Amygdala (tissue), 56 donors: ENCODE measurements around the gene PTPRA.

Source experiments
- DNase-seq, 56 donors: peaks; one replicate each; lab custom pipeline; 2025; lab: John Stamatoyannopoulos, UW

The PTPRA gene

DNA sequence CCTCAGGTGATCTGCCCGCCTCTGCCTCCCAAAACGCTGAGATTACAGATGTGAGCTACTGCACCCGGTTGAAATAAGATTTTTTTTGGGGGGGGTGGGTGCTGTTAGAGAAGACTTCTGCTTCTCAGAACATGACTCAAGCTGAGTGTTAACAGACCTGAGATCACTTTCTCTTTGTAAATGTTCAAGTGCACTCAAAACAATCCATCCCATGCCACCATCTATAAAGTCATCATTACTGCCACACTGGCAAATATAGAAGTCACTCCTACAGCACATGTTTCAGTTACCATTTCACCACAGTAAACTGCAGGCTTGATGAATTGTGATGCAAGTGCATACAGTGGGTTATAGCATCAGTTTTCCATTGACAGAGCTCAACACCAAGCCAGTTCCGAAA lies 23.8 kb upstream of the PTPRA start:
- no peak for DNase-seq

DNA sequence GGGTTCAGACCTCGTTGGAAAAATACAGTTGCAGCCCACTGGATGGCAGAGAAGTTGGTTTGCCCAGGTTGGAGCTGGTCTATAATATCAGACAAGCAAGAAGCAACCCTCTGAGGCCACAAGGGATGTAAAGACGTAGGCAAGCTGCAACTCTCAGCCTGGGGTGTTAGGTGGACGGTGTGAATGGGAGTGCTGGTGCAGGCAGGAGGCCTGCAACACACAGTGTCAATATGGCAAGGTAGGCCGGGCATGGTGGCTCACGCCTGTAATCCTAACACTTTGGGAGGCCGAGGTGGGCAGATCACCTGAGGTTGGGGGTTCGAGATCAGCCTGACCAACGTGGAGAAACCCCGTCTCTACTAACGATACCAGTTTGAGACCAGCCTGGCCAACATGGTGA lies 22.2 kb upstream of the PTPRA start:
- no peak for DNase-seq

DNA sequence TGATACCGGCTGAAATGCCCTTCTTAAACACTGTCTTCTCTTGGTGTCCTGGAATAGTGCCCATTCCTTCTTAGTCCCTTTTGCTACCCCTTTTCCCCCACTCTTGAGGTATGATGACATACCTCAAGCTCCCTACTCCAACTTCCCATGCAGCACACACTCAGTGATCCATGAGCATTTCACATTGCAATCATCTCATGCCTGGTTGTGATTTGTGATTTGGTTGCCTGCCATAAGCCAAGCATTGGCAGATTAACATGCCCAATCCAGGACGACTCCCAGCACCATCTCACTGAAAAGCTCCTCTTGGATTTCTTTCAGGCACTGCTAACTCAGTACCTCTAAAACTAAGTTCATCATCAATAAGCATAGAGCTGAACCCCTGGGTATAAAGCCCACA lies 14.7 kb upstream of the PTPRA start:
- no peak for DNase-seq

DNA sequence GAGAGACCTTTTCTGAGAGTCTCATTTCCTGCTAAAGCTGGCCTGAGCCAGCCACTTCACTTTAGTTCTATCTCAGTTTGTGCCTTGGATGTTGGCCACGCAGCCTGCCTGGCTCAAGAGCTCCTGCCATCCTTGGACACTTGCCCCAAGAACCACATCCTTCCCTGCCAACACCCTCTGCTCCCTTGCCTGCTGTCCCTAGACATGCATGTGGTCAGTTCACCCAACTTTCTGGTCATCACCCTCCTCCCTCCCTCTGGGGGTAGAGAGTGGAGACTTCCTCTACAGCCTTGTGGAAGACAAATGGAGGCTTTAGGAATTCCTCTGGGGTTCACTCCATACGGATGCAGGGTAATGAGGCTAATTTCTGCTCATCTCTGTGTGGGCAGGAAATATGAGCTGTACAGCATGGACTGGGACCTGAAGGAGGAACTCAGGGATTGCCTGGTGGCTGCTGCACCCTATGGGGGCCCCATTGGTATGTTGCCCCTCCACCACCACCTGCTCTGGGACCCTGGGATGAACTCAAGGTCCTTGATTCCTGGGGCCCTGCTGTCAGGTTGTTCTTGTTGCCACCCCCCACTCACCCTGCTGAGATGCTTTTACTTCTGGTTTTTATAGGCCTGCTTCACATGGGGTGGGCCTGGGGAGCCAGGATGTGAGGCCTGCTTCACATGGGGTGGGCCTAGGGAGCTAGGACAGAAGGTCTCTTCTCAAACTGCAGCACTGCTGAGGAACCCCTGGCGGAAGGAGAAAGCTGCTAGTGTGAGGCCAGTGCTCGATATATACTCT lies 13.8 kb upstream of the PTPRA start:
- DNase-seq, result peak in 8 of 56 donors; percentile 12 to 36 (median 23)

DNA sequence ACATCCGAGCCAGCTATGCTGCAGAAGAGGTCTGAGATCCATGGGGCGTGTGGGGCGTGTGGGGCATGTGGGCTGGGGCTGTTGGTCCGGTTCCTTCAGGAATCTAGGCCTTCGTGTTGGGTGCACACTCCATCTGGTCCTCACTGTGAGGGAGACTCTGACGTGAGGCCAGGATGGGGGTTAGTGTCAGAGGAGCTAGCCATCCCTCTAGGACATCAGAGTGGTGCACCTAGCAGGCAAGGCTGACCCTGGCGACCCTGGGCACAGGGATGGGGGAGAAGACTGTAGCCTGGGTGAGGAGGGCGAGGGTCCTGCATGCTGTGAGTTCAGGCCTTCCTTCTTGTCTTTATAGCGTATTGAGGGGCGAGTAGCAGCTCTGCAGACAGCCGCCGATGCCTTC lies 8.7 kb upstream of the PTPRA start:
- DNase-seq, result no peak

DNA sequence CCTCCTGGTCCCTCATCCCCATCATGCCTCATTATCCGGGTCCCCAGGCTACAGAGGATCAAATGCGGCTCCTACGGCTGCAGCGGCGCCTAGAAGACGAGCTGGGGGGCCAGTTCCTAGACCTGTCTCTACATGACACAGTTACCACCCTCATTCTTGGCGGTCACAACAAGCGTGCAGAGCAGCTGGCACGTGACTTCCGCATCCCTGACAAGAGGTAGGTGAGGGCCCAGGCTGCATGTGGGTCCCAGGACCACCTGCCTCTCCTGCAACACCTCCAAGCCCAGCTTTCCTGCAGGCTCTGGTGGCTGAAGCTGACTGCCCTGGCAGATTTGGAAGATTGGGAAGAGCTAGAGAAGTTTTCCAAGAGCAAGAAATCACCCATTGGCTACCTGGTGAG lies 8.2 kb upstream of the PTPRA start:
- no peak for DNase-seq

DNA sequence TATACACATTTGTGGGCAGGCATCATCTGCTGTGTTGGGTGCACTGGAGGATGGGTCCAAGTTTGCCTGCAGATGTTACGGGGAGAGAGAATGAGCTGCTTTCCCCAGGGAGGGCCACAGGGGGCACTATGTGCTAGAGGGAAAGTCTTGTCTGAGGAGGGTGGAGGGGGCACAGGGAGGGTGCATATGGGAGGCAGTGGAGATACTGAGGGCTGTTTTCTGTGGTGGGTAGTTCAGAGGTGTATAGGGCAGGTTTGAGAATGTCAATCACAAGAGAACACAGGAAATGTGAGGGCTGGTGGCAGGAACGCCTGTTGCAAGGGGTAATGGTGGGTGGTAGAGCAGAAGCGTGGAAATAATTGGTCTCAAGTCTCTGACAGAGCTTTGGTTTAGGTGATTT lies 7.7 kb upstream of the PTPRA start:
- peak in 4 of 56 donors; percentile 6 to 24 (median 11) for DNase-seq

DNA sequence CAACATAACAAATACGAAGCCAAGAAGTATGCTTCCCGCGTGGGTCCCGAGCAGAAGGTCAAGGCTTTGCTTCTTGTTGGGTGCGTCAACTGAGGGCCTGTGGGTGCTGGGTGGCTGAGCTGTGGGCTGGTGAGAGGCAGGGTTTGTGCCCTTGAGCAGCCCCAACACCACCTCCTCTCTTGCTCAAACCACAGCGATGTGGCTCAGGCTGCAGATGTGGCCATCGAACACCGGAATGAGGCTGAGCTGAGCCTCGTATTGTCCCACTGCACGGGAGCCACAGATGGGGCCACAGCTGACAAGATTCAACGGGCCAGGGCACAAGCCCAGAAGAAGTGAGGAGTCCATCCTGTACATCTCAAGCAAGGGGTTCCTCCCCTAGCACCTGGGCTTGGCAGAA lies 7.0 kb upstream of the PTPRA start:
- DNase-seq, result no peak

DNA sequence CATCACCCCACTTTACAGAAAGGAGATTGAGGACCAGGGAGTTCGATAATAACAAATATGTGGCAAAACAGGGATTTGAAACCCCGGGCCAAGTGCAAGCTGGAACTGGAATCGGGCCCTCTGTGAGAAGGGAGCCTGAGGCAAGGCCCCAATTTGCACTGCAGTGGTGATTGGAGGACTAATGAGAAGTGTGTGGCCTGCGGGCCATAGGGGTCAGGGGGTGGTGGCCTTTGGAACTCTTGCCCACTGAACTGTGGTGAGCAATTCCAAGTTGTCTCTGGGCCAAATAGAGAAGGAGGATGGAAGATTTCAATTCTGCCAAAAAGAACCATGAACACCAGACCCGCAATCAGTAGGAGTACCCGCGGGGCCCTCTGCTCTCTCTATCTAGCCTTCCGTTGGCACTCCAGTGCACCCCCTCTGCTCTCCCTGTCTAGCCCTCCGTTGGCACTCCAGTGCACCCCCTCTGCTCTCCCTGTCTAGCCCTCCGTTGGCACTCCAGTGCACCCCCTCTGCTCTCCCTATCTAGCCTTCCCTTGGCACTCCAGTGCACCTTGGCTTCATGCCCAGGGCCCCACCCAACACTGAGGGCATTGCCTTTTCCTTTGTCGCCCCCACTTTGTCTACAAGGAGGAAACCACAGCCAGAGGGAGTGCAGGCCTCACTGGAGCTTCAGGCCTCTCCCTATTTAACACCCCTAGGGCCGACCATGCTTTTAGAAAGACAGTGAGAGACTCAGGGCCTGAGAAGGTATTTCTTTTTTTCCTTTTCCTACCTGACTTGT lies 6.0 kb upstream of the PTPRA start:
- DNase-seq, result peak in 1 of 56 donors; percentile 19

DNA sequence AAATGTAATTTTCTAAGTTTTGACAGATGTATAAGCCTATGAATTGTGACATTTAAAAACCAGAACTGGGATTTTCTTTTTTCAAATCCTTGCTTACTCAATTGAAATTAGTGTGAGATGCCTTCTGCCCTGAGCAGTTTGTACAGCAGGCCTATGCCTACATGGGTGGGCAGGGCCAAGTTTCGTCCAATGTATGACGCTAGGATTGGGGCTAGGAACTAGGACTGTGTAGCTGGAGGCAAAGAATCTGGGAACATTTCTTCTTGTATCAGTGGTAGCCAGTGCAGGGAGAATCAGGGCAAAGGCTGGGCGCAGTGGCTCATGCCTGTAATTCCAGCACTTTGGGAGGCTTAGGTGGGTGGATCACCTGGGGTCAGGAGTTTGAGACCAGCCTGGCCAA lies 3.9 kb upstream of the PTPRA start:
- DNase-seq, result no peak

DNA sequence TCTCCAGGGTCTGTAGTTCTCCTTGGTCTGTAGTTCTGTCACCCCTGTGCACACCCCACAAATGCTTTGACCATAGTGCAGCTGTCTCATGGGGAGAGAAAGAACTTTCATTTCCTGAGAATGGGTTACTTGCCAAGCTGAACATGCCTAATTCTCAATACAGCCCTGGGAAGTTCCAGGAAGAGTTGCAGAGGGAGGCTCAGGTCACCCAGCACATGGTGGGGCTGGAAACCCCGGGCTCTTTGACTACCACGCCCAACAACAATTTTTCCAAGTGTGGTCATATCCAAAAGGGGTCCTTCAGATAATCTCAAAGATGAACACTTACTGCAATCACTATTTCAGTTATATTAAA lies 2.2 kb upstream of the PTPRA start:
- DNase-seq, result no peak

DNA sequence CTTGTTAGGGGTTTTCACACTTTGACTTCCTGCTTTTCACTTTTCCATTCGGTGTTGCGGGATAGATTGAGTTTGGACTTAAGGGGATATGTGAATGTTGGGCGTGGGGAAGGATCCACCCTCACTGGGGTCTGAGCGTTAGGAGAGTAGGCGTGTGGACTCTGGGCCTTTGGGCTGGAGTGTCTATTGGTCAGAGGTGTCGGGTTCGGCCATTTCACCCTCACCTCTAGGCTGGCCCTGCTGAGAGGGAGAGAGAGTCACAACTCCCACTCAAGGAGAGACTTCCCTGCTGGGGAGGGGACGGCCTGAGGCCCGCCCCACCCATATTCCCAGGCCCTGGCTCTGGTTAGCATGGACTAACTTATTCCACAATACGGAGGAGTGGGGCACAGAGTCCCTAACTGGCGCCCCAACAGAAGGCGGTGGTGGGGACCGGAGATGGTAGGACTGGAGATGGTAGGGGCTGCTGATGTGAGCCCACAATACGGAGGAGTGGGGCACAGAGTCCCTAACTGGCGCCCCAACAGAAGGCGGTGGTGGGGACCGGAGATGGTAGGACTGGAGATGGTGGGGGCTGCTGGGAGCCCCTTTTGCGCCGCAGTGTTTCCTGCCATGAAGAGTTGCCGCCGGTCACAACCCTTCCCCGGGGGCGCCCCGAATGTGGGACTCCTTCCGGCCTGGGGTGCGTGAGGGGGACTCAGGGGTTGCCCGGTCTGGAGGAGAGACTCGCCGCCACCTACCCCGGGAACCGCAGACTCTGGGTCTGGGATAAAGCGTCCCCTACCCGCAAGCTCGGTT lies 1.4 kb upstream of the PTPRA start:
- DNase-seq, result peak in 4 of 56 donors; percentile 47 to 56 (median 55)

DNA sequence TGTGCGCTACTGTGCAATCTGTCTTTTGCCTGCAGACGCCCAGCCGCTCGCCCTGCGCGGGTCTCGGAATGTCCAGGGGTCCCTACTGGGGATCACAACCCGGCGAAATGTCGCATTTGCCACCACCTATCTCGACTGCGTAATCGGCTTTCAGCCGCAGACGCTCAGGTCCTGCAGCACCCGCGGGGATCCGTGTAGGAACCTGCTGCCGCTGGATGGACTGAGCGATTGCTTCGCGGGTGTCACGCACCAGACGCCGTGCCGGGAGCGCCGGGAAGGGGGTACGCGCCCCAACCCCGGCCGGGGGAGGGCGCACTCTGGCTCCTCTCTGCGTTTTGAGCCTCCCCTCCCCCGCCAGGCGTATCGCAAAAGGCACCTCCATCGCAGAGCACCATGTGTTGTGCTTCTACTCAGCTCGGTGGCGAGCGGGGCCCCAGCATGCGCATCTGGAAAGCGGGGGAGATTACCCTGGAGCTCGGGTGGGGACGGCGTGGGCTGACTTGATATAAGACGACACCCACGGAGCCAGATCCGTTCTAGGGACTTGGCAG lies 747 bp upstream of the PTPRA start:
- DNase-seq, result peak in 48 of 56 donors; percentile 24 to 83 (median 59)

DNA sequence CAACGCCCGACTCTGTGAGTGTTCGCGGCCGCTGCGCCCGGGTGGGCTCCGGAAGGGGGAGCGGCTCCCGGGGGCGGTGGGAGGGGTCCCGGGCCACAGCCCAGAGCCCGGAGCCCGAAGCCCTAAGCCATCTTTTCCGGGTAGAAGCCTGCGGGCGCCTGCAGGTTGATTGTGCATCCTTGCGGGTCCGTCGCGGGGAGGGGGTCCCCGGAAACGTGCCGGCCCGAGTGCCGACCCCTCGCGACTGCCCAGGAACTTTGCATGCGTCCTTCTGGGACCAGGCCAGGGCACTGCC lies 413 bp downstream of the PTPRA start:
- DNase-seq, result peak in 7 of 56 donors; percentile 39 to 71 (median 50)

DNA sequence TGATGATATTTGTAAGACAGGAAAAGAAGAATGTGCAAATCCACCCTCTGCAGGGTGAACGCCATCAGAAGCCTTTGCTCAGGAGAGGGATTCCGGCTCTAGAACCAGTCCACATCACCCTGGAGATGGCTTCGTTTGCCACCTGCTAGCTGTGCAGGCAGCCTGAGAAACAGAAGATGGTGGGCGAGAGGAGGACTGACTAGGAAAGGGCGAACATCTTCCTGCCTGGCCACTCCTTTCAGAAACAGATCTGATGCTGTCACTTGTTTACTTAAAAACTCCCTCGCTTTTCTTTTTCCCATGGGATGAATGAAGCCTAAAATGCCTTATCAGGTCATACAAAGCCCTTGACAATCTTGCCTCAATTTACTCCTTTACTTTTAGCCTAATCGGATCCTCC lies 1.2 kb downstream of the PTPRA start:
- peak in 12 of 56 donors; percentile 5 to 37 (median 27) for DNase-seq

DNA sequence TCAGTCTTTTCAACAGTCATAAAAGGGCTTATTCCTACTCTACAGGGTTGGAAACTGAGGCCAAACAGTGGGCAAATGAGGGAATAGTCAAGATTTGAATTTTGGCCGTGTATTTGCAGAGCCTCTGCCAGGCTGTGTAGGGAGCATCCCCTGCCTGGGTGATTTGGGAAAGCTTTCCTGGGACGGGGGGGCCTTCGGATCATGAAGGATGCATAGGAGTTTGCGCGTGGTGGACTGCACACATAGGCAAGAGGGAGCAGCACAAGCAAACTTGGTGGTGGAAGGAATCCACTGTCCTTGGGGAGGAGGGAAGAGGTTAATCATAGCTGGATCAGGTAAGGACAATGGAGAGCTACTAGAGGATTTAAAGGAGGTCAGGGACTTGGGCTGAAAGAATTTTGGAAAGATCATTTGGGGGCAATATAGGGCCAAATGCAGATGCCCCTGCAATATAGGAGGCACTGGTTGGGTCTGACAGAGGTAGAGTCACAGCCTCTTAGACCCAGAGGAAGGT lies 2.5 kb downstream of the PTPRA start:
- no peak for DNase-seq

DNA sequence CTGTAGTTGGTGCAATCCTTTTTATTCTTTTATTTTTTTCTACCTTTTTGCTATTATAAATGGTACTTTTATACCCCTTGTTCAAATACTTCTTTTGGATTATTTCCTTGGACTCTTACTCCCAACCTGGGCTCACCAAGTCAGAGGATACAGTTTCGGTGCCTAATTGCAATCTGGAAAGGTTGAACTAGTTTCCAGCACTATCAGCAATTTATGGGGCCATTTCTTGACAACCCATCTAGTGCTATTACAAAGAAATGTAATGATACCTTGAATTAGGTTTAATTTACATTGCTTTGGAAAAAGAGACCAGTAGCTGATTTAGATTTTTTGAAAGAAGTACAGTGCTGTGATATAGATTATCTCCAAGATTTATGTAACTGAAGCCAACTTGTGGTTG lies 5.2 kb downstream of the PTPRA start:
- DNase-seq, result no peak

DNA sequence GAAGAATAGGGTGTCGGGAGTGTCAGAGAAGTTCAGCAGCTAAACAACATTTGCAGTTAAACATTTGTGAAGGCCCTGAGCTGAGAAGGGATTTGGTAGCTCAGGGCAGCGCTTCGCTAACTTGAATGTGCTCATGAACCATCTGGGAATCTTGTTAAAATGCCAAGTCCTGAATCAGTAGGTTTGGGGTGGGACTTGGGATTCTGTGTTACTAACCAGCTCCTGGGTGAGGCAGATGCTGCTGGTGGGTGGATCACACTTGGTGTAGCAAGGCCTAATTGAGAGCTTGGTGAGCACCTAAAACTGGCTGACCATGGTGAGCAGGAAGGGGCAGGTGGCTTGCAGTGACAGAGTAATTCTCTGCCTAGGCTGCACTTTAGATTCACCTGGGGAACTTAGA lies 5.9 kb downstream of the PTPRA start:
- peak in 13 of 56 donors; percentile 11 to 53 (median 23) for DNase-seq

DNA sequence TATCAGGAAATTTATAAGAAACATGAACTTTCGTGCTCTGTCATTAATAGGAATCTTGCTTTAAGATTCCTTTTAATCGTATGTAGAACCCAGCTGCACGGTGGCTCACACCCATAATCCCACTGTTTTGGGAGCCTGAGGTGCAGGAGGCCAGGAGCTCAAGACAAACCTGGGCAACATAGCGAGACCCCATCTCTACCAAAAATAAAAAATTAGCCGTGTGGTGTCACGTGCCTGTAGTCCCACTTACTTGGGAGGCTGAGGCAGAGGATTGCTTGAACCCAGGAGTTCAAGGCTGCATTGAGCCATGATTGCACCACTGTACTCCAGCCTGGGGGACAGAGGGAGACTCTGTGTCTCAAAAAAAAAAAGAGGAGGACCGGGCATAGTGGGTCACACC lies 7.4 kb downstream of the PTPRA start:
- DNase-seq, result no peak

DNA sequence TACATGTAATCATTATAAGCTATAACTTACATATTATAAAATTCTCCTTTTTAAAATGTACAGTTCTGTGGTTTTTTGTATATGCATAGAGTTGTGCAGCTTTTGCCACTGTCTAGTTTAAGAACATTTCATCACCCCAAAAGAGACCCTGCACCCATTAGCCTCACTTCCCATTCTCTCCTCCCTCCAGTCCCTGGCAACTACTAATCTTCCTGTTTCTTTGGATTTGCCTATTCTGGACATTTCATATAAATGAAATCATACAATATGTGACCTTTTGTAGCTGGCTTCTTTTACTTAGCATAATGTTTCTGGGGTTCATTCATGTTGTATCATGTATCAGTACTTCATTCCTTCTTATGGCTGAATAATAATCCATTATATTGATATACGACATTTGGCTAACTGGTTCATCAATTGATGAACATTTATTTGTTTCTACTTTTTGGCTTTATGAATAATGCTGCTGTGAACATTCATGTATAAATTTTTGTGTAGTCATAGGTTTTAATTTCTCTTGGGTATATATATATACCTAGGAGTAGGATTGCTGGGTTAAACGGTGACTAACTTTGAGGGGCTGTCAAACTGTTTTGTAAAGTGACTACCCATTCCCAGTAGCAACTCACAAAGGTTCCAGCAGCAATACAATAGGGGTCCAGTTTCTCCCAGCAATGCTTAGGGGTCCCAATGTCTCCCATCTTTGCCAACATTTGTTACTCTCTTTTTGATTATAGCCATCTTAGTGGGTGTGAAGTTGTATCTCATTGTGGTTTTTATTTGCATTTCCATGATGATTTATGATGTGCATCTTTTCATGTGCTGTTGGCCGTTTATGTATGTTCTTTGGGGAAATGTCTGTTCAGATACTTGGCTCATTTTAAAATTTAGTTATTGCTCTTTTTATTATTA lies 10.7 kb downstream of the PTPRA start:
- no peak for DNase-seq
